H9 (cell line): ENCODE measurements around the gene FOXO1. TPM values are rescaled to one million over a fixed set of nuclear protein-coding genes. Genes with fewer than 3 reads are reported as not detected.
A peak's percentile ranks its signal among the peaks of the same experiment; 100 is the strongest.

Source experiments
- DNase-seq: peaks from one replicate; pipeline ENCODE4 v3.0.0-alpha.2; 2017
- H2AFZ ChIP-seq: one replicate; pipeline ENCODE4 v1.6.1; 2013; ENCODE audit warnings: mild to moderate bottlenecking, low read length, control low read depth, moderate library complexity
- H2AK5ac ChIP-seq: 2 replicates; pipeline ENCODE4 v1.6.1; 2013; ENCODE audit warnings: low read length, control low read depth, mixed read lengths; ENCODE audit not compliant: insufficient read length
- H2BK120ac ChIP-seq: one replicate; pipeline ENCODE4 v1.6.1; 2013; ENCODE audit warnings: low read depth, mild to moderate bottlenecking, low read length, control low read depth, inconsistent platforms; ENCODE audit not compliant: poor library complexity, severe bottlenecking
- H2BK12ac ChIP-seq: 2 replicates; pipeline ENCODE4 v1.6.1; 2013; ENCODE audit warnings: low read length, control low read depth, mixed read lengths, low read depth; ENCODE audit not compliant: insufficient read length
- H2BK15ac ChIP-seq: 2 replicates; pipeline ENCODE4 v1.6.1; 2013; ENCODE audit warnings: low read depth, low read length, control low read depth
- H2BK20ac ChIP-seq: one replicate; pipeline ENCODE4 v1.6.1; 2013; ENCODE audit warnings: low read depth, mild to moderate bottlenecking, low read length, control low read depth, inconsistent platforms; ENCODE audit not compliant: poor library complexity, severe bottlenecking
- H2BK5ac ChIP-seq: 2 replicates; pipeline ENCODE4 v1.6.1; 2013; ENCODE audit warnings: low read length, control low read depth, mixed read lengths; ENCODE audit not compliant: insufficient read length
- H3K14ac ChIP-seq: 2 replicates; pipeline ENCODE4 v1.6.1; 2013; ENCODE audit warnings: low read length, control low read depth; ENCODE audit not compliant: insufficient read depth
- H3K18ac ChIP-seq: 2 replicates; pipeline ENCODE4 v1.6.1; 2013; ENCODE audit warnings: low read depth, mild to moderate bottlenecking, mixed read lengths, low read length, control low read depth; ENCODE audit not compliant: insufficient read length
- H3K23ac ChIP-seq: 2 replicates; pipeline ENCODE4 v1.6.1; 2013; ENCODE audit warnings: low read length, control low read depth, mixed read lengths, low read depth; ENCODE audit not compliant: insufficient read length
- H3K23me2 ChIP-seq: 2 replicates; pipeline ENCODE4 v1.6.1; 2013; ENCODE audit warnings: low read depth, mild to moderate bottlenecking, mixed read lengths, low read length, control low read depth; ENCODE audit not compliant: insufficient read length, poor library complexity, severe bottlenecking
- H3K27ac ChIP-seq: 2 replicates; pipeline ENCODE4 v1.5.1; 2013; ENCODE audit warnings: low read length, control low read depth, mixed read lengths, low read depth; ENCODE audit not compliant: insufficient read length
- H3K27me3 ChIP-seq: 2 replicates; pipeline ENCODE4 v1.6.1; 2013; ENCODE audit warnings: low read length, control low read depth, inconsistent platforms; ENCODE audit not compliant: insufficient read depth
- H3K4ac ChIP-seq: 2 replicates; pipeline ENCODE4 v1.6.1; 2013; ENCODE audit warnings: low read depth, mild to moderate bottlenecking, control low read depth, inconsistent platforms, low read length, moderate library complexity
- H3K4me1 ChIP-seq: 2 replicates; pipeline ENCODE4 v1.6.1; 2013; ENCODE audit warnings: low read length, control low read depth, inconsistent platforms; ENCODE audit not compliant: insufficient read depth
- H3K4me2 ChIP-seq: 2 replicates; pipeline ENCODE4 v1.6.1; 2013; ENCODE audit warnings: low read length, control low read depth, mixed read lengths; ENCODE audit not compliant: insufficient read length, insufficient read depth
- H3K56ac ChIP-seq: 2 replicates; pipeline ENCODE4 v1.6.1; 2013; ENCODE audit warnings: low read depth, mild to moderate bottlenecking, mixed read lengths, low read length, control low read depth; ENCODE audit not compliant: insufficient read length
- H3K79me1 ChIP-seq: 2 replicates; pipeline ENCODE4 v1.6.1; 2013; ENCODE audit warnings: low read depth, mild to moderate bottlenecking, moderate library complexity, low read length, control low read depth, inconsistent platforms; ENCODE audit not compliant: insufficient read depth, poor library complexity, severe bottlenecking
- H3K79me2 ChIP-seq: 2 replicates; pipeline ENCODE4 v1.6.1; 2013; ENCODE audit warnings: low read length, control low read depth, inconsistent platforms; ENCODE audit not compliant: insufficient read depth
- H3K9ac ChIP-seq: 2 replicates; pipeline ENCODE4 v1.6.1; 2013; ENCODE audit warnings: low read length, control low read depth, mixed read lengths; ENCODE audit not compliant: insufficient read length; ENCODE audit errors: extremely low read depth
- H3K9me3 ChIP-seq: one replicate; pipeline ENCODE4 v1.6.1; 2013; ENCODE audit warnings: low read depth, low read length, inconsistent platforms; ENCODE audit not compliant: control insufficient read depth
- H3T11ph ChIP-seq: one replicate; pipeline ENCODE4 v1.6.1; 2013; ENCODE audit warnings: mild to moderate bottlenecking, low read length, control low read depth, inconsistent platforms
- H4K20me1 ChIP-seq: one replicate; pipeline ENCODE4 v1.6.1; 2013; ENCODE audit not compliant: control insufficient read depth, insufficient read length, insufficient read depth
- H4K5ac ChIP-seq: 2 replicates; pipeline ENCODE4 v1.6.1; 2013; ENCODE audit warnings: low read depth, mild to moderate bottlenecking, mixed read lengths, low read length, control low read depth; ENCODE audit not compliant: insufficient read length
- H4K8ac ChIP-seq: replicated peaks from 2 replicates; pipeline ENCODE4 v1.6.1; 2013; ENCODE audit warnings: low read length, control low read depth, mixed read lengths, low read depth; ENCODE audit not compliant: insufficient read length
- H4K91ac ChIP-seq: 2 replicates; pipeline ENCODE4 v1.6.1; 2013; ENCODE audit warnings: low read depth, mild to moderate bottlenecking, moderate library complexity, mixed read lengths, low read length, control low read depth; ENCODE audit not compliant: insufficient read length
- H3K27ac Mint-ChIP-seq, 3 experiments: 2 replicates in 2 of 3; 3 replicates in 1 of 3; pipeline ENCODE4 v1.8.0; 2020 to 2021; ENCODE audit warnings: mixed read lengths in 3 of 3, mild to moderate bottlenecking in 1 of 3, moderate library complexity in 1 of 3
- H3K27me3 Mint-ChIP-seq: 2 replicates; pipeline ENCODE4 v1.8.0; 2021; ENCODE audit warnings: low read depth, mild to moderate bottlenecking, moderate library complexity, mixed read lengths
- H3K36me3 Mint-ChIP-seq, 3 experiments: 2 replicates in 2 of 3; 3 replicates in 1 of 3; pipeline ENCODE4 v1.8.0; 2020 to 2021; ENCODE audit warnings: low read depth in 3 of 3, mixed read lengths in 3 of 3; ENCODE audit not compliant: insufficient read depth in 1 of 3
- H3K4me1 Mint-ChIP-seq, 2 experiments: 2 replicates each; pipeline ENCODE4 v1.8.0; 2020; ENCODE audit warnings: mixed read lengths in 2 of 2
- H3K4me3 Mint-ChIP-seq, 2 experiments: 2 replicates in 1 of 2; 3 replicates in 1 of 2; pipeline ENCODE4 v1.8.0; 2020 to 2021; ENCODE audit warnings: mild to moderate bottlenecking in 2 of 2, mixed read lengths in 2 of 2, moderate library complexity in 1 of 2
- H3K9me3 Mint-ChIP-seq, 2 experiments: 2 replicates in 1 of 2; 3 replicates in 1 of 2; pipeline ENCODE4 v1.8.0; 2020; ENCODE audit warnings: mild to moderate bottlenecking in 2 of 2, mixed read lengths in 2 of 2, moderate library complexity in 1 of 2
- CTCF ChIP-seq: fragments of 200-600 bp; sonication (generic); conservative IDR thresholded peaks from 3 replicates; pipeline ENCODE4 v1.8.0; 2021; ENCODE audit warnings: antibody characterized with exemption, mild to moderate bottlenecking
- WGBS: extraction: QIAGEN DNeasy Blood & Tissue Kit; methylation state at CpG from one replicate; pipeline ENCODE4 v1.1.7; 2013; ENCODE audit warnings: missing lambda C conversion rate, low lambda C conversion rate, mixed read lengths; ENCODE audit not compliant: insufficient read length; ENCODE audit errors: extremely low coverage; 5-methylcytosine and 5-hydroxymethylcytosine counted together
- total RNA-seq: library from RNA; stranded (reverse); gene quantifications from 2 replicates; pipeline ENCODE4 v1.2.1, GENCODE V29; 2021

FOXO1 gene
- total RNA-seq, 1 experiment from 2014 or later, result 44.6 TPM

- H2AFZ ChIP-seq, result no peak overlapping the region
- peaks cover 64% of the 10 kb centered on the region for H3K79me2 ChIP-seq
- H3K9me3 Mint-ChIP-seq, result no peaks in the 10 kb centered on the region
- no peak overlapping the region for H3K23ac ChIP-seq
- H3K4me1 ChIP-seq, result peaks cover 11% of the 10 kb centered on the region
- H3K9me3 ChIP-seq, result no peaks in the 10 kb centered on the region
- H3K36me3 Mint-ChIP-seq, result peaks cover 0 to 12% (median 11%) of the 10 kb centered on the region in 3 experiments; a peak in 6 of 7 replicates
- H3K4ac ChIP-seq, result no peak overlapping the region
- no peak overlapping the region for H3K56ac ChIP-seq
- H3K23me2 ChIP-seq, result no peaks in the 10 kb centered on the region
- no peak overlapping the region for H2AK5ac ChIP-seq
- no peak overlapping the region for H4K8ac ChIP-seq
- no peak overlapping the region for H4K91ac ChIP-seq
- H3K27ac Mint-ChIP-seq, result peak overlapping the region; percentile 60 to 75 (median 70); a peak in 2 of 7 replicates
- H4K20me1 ChIP-seq, result no peaks in the 10 kb centered on the region
- no peak overlapping the region for H2BK20ac ChIP-seq
- no peaks in the 10 kb centered on the region for H3K27me3 ChIP-seq
- no peaks in the 10 kb centered on the region for H3K27me3 Mint-ChIP-seq
- no peak overlapping the region for H4K5ac ChIP-seq
- no CpG with 5 or more reads among the region's 4 CpGs for WGBS
- H2BK5ac ChIP-seq, result no peak overlapping the region
- no peak overlapping the region for H3K4me2 ChIP-seq
- no peak overlapping the region for H3T11ph ChIP-seq
- no peak overlapping the region for H3K27ac ChIP-seq
- no peak for DNase-seq
- no peak overlapping the region for H3K9ac ChIP-seq
- H2BK15ac ChIP-seq, result no peak overlapping the region
- no peak overlapping the region for H3K14ac ChIP-seq
- H3K79me1 ChIP-seq, result no peaks in the 10 kb centered on the region
- no peak overlapping the region for H2BK120ac ChIP-seq
- H3K4me3 Mint-ChIP-seq, result no peak overlapping the region
- peaks cover 50 to 59% of the 10 kb centered on the region in 2 experiments for H3K4me1 Mint-ChIP-seq
- H2BK12ac ChIP-seq, result no peak overlapping the region
- no peak overlapping the region for H3K18ac ChIP-seq
- TF ChIP-seq CTCF, result no peak
These were observed 27.2 kb downstream of the FOXO1 start for GRCh38 chr13:40639221-40639681.
